CD14-positive monocyte (primary cell): Measurements from ENCODE around the gene CHL1. TPM values are rescaled to one million over a fixed set of nuclear protein-coding genes. Genes with fewer than 3 reads are reported as not detected.

Experiments used
- DNase-seq, 3 donors: peaks; one replicate each; pipeline ENCODE4 v3.0.0-alpha.2; 2011 to 2022
- H2AFZ ChIP-seq: 2 replicates; pipeline ENCODE4 v1.6.0; 2012; ENCODE audit warnings: mild to moderate bottlenecking, low read depth, low read length, inconsistent platforms; ENCODE audit not compliant: insufficient read depth, poor library complexity, severe bottlenecking
- H3K27ac ChIP-seq, 2 donors: 1 replicate in 1 of 2; 2 replicates in 1 of 2; pipeline ENCODE4 v1.5.1; 2012 to 2013; ENCODE audit warnings: low read length in 2 of 2, control low read depth in 1 of 2, inconsistent platforms in 1 of 2, low read depth in 1 of 2, mild to moderate bottlenecking in 1 of 2
- H3K27me3 ChIP-seq, 2 donors: one replicate each; pipeline versions ENCODE4 v1.6.0 to v1.6.1; 2011 to 2013; ENCODE audit warnings: low read length in 2 of 2; ENCODE audit not compliant: control insufficient read depth in 2 of 2, insufficient read depth in 2 of 2
- H3K36me3 ChIP-seq, 2 donors: replicated peaks in 1 of 2; 1 replicate in 1 of 2; 2 replicates in 1 of 2; pipeline versions ENCODE4 v1.5.1 to v1.6.1; 2012 to 2013; ENCODE audit warnings: low read length in 2 of 2, control low read depth in 1 of 2, inconsistent platforms in 1 of 2, mild to moderate bottlenecking in 1 of 2; ENCODE audit not compliant: insufficient read depth in 2 of 2, control insufficient read depth in 1 of 2
- H3K4me1 ChIP-seq, 2 donors: 1 replicate in 1 of 2; 2 replicates in 1 of 2; pipeline versions ENCODE4 v1.5.1 to v1.6.1; 2012 to 2013; ENCODE audit warnings: low read length in 2 of 2, control low read depth in 1 of 2, inconsistent platforms in 1 of 2, mild to moderate bottlenecking in 1 of 2, moderate library complexity in 1 of 2; ENCODE audit not compliant: insufficient read depth in 2 of 2, control insufficient read depth in 1 of 2
- H3K4me2 ChIP-seq: replicated peaks from 2 replicates; pipeline ENCODE3; 2012; ENCODE audit warnings: low read length, moderate library complexity, mild to moderate bottlenecking; ENCODE audit not compliant: poor library complexity, severe bottlenecking; ENCODE audit errors: extremely low read depth
- H3K4me3 ChIP-seq, 3 experiments: fragments of 200-600 bp in 1 of 3; sonication (generic) in 1 of 3; replicated peaks in 1 of 3; 1 replicate in 2 of 3; 2 replicates in 1 of 3; pipeline ENCODE4 v1.5.1; 2011 to 2013; ENCODE audit warnings: low read length in 3 of 3, mild to moderate bottlenecking in 3 of 3, control low read depth in 2 of 3, low read depth in 2 of 3, inconsistent platforms in 1 of 3, moderate library complexity in 1 of 3
- H3K79me2 ChIP-seq: 2 replicates; pipeline ENCODE4 v1.6.0; 2012; ENCODE audit warnings: mild to moderate bottlenecking, control low read depth, inconsistent platforms, low read length, moderate library complexity; ENCODE audit not compliant: insufficient read depth
- H3K9ac ChIP-seq: 2 replicates; pipeline ENCODE4 v1.6.0; 2017; ENCODE audit warnings: low read length, mild to moderate bottlenecking; ENCODE audit not compliant: insufficient read depth, poor library complexity, severe bottlenecking
- H3K9me3 ChIP-seq, 2 donors: replicated peaks in 1 of 2; 1 replicate in 1 of 2; 2 replicates in 1 of 2; pipeline versions ENCODE4 v1.5.1 to v1.6.1; 2012 to 2013; ENCODE audit warnings: low read length in 2 of 2, control low read depth in 1 of 2; ENCODE audit not compliant: control insufficient read depth in 1 of 2, insufficient read depth in 1 of 2
- H4K20me1 ChIP-seq: 2 replicates; pipeline ENCODE4 v1.6.0; 2012; ENCODE audit warnings: mild to moderate bottlenecking, low read length, control low read depth, moderate library complexity; ENCODE audit not compliant: insufficient read depth
- H3K27ac Mint-ChIP-seq, 7 donors: one replicate each; pipeline ENCODE4 v1.8.0; 2020; ENCODE audit warnings: mild to moderate bottlenecking in 7 of 7, mixed read lengths in 7 of 7, moderate library complexity in 6 of 7, inconsistent platforms in 2 of 7
- H3K27me3 Mint-ChIP-seq, 3 donors: one replicate each; pipeline ENCODE4 v1.8.0; 2021 to 2022; ENCODE audit warnings: low read depth in 3 of 3, mild to moderate bottlenecking in 3 of 3, mixed read lengths in 3 of 3, moderate library complexity in 3 of 3, inconsistent platforms in 1 of 3
- H3K36me3 Mint-ChIP-seq, 2 donors: one replicate each; pipeline ENCODE4 v1.8.0; 2020; ENCODE audit warnings: mixed read lengths in 2 of 2, inconsistent platforms in 1 of 2, mild to moderate bottlenecking in 1 of 2
- H3K4me1 Mint-ChIP-seq: one replicate; pipeline ENCODE4 v1.8.0; 2020; ENCODE audit warnings: mild to moderate bottlenecking, mixed read lengths
- H3K4me3 Mint-ChIP-seq, 2 donors: one replicate each; pipeline ENCODE4 v1.8.0; 2020; ENCODE audit warnings: mild to moderate bottlenecking in 2 of 2, mixed read lengths in 2 of 2, moderate library complexity in 1 of 2
- H3K9me3 Mint-ChIP-seq, 7 donors: one replicate each; pipeline ENCODE4 v1.8.0; 2020 to 2022; ENCODE audit warnings: mixed read lengths in 7 of 7, mild to moderate bottlenecking in 6 of 7, moderate library complexity in 6 of 7, inconsistent platforms in 2 of 7
- CTCF ChIP-seq: fragments of 200-600 bp; IDR thresholded peaks from one replicate; pipeline ENCODE4 v1.8.0; 2022; ENCODE audit warnings: antibody characterized with exemption, mild to moderate bottlenecking
- WGBS: methylation state at CpG from one replicate; pipeline ENCODE4 v1.1.5; 2013; ENCODE audit warnings: missing lambda C conversion rate; ENCODE audit not compliant: insufficient coverage; 5-methylcytosine and 5-hydroxymethylcytosine counted together
- intact Hi-C, 2 donors: fragments of 100-400 bp; cut with micrococcal nuclease; formaldehyde crosslinking; loops; one replicate each; pipeline versions ENCODE4 v1.15.0 to v1.15.1; 2023
- polyA plus RNA-seq, 3 donors: library from polyadenylated mRNA; depleted of rRNA in 1 of 3; unstranded in 2 of 3; stranded (reverse) in 1 of 3; fragments of 300-500 nt in 2 of 3; fragments of >200 nt in 1 of 3; fragmentation: Illumina TruSeq in 2 of 3; gene quantifications; 1 replicate in 2 of 3; 2 replicates in 1 of 3; pipeline ENCODE4 v1.2.3, GENCODE V29; 2012 to 2021

Gene CHL1
- polyA plus RNA-seq, 3 donors, result not detected

- intact Hi-C loops, result no loop called here
- Histone ChIP-seq H3K36me3 (no peaks in the 10 kb centered on the region), H2AFZ (no peak overlapping the region), H3K27me3 (no peaks in the 10 kb centered on the region), H4K20me1 (no peaks in the 10 kb centered on the region), H3K9me3 (peaks cover 0 to 11% of the 10 kb centered on the region in 2 donors), H3K9ac (no peak overlapping the region), H3K79me2 (no peaks in the 10 kb centered on the region), H3K4me1 (no peaks in the 10 kb centered on the region), H3K4me3 (no peak overlapping the region), H3K27ac (no peak overlapping the region), H3K4me2 (no peak overlapping the region)
- Mint-ChIP-seq H3K4me1 (no peaks in the 10 kb centered on the region), H3K27me3 (peaks cover 0 to 2% (median 2%) of the 10 kb centered on the region in 3 donors), H3K27ac (no peak overlapping the region), H3K9me3 (peaks cover 0 to 9% (median 2%) of the 10 kb centered on the region in 7 donors), H3K36me3 (no peaks in the 10 kb centered on the region), H3K4me3 (no peak overlapping the region)
- no peak for DNase-seq
- TF ChIP-seq CTCF, result no peak
- WGBS, result no CpG with 5 or more reads among the region's 2 CpGs
Observed at GRCh38 chr3:260898-261297, 64.3 kb downstream of the CHL1 start.

GRCh38 chr3:263393-263792 is 66.8 kb downstream of the CHL1 start:
- peaks cover 0 to 2% (median 0%) of the 10 kb centered on the region in 3 donors for H3K27me3 Mint-ChIP-seq
- Histone ChIP-seq H3K9ac (no peak overlapping the region), H3K9me3 (peaks cover 0 to 11% of the 10 kb centered on the region in 2 donors), H2AFZ (no peak overlapping the region), H3K79me2 (no peaks in the 10 kb centered on the region), H3K4me3 (no peak overlapping the region), H3K27ac (no peak overlapping the region), H4K20me1 (no peaks in the 10 kb centered on the region), H3K36me3 (no peaks in the 10 kb centered on the region), H3K4me2 (no peak overlapping the region), H3K27me3 (no peaks in the 10 kb centered on the region), H3K4me1 (no peaks in the 10 kb centered on the region)
- WGBS, result no CpG with 5 or more reads among the region's 4 CpGs
- H3K4me3 Mint-ChIP-seq, result no peak overlapping the region
- H3K36me3 Mint-ChIP-seq, result no peaks in the 10 kb centered on the region
- H3K4me1 Mint-ChIP-seq, result no peaks in the 10 kb centered on the region
- no peak overlapping the region for H3K27ac Mint-ChIP-seq
- no peak for DNase-seq
- H3K9me3 Mint-ChIP-seq, result peaks cover 0 to 2% (median 0%) of the 10 kb centered on the region in 7 donors
- no peak for TF ChIP-seq CTCF
- intact Hi-C loops, result no loop called here
